Measurements from ENCODE around the gene MYMK.

MYMK gene

DNA sequence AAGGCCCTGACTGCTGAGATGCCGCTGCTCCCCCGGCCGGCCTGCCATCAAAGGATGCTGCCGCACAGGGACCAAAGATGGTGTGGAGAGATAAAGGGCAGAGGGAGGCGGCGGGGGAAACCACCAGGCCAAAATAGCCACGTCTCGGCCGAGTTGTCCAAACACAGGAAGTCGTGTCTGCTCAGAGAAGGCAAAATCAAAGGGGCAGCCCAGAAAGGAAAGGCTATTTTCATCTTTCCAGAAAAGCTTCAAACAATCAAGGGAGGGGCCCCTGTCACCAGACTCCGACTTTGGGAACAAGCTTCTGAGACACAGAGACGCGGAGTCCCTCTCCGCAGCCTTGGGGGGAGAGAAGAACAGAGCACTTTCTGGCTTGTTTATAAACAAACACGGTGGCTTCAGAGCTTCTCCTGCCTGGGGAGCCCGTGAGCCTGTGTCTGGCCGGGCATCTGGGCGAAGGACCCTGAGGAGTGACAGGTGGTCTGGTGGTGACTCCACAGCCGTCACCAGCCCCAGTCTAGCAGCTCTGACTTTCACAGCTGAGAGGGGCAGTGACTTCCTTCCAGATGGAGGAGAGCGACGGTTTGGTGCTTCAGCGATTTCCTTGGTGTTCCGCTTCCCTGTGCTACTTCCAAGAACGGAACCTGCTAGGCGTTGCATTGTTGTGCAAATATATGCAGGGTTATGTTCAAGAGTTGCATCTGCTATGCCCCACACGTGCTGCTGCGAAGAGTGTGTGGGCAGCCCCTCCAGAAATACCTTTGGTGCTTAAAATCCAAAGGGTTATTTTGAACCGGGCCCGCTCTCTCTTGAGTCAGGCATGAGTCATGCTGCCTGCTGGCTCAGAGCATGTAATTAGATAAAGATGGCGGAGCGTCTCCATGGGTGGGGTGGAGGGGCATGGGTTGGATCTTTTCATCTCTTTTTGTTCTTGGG is 33.7 kb upstream of the MYMK start:
- peak; percentile 83 for DNase-seq

DNA sequence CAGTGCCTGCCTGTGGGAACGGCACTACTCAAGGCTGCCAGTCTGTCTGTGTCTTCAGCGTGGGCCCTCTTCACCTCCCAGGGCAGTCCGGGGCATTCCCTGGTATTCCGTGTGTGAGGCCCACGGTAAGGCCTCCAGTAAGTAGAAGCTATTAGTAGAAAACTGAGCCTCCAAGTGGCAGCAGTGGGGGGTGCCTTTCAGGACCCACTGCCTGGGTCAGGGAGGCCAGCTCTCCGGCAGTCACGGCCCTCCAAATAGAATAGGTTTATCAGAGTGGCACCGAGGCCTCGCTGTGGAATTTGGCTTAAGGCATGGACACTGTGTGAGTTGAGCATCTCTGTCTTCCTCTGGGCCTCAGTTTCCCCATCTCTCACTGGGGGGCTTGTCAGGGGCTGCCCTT is 32.8 kb upstream of the MYMK start:
- DNase-seq = no peak

DNA sequence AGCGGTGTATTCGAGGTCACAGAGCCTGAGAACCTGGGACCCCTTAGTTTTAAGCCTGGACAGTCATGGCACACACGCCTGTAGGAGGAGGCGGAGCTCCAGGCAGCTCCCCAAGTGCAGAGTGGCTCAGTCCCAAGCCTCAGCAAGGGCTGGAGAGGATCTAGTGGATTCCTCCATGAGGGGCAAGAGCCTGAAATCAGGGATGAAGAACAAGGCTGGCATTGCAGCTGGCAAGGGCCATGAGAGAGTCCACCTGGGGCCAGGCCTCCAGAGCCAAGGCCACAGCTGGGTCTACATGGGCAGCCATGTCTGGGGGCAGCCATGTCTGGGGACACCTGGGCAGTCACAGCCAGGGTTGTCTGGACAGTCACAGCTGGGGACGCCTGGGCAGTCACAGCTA is 31.6 kb upstream of the MYMK start:
- no peak for DNase-seq

DNA sequence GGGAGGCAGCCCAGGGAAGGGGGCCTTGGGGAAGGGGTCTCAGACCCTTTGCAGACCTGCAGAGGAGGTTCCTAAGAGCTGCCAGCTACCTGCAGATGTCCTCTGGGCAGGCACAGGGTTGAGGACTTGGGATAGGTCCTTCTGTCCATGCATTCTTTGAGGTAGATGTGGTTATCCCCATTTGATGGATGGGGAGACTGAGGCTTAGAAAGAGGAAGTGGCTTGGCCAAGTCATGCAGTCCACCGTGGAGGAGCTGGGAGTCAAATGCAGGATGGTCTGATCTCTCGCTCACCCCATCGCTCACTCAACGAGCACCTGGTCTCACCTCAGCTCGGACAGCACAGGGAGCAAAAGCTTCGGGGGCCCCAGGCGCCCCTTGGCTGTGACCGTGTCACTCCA is 30.0 kb upstream of the MYMK start:
- DNase-seq = no peak

DNA sequence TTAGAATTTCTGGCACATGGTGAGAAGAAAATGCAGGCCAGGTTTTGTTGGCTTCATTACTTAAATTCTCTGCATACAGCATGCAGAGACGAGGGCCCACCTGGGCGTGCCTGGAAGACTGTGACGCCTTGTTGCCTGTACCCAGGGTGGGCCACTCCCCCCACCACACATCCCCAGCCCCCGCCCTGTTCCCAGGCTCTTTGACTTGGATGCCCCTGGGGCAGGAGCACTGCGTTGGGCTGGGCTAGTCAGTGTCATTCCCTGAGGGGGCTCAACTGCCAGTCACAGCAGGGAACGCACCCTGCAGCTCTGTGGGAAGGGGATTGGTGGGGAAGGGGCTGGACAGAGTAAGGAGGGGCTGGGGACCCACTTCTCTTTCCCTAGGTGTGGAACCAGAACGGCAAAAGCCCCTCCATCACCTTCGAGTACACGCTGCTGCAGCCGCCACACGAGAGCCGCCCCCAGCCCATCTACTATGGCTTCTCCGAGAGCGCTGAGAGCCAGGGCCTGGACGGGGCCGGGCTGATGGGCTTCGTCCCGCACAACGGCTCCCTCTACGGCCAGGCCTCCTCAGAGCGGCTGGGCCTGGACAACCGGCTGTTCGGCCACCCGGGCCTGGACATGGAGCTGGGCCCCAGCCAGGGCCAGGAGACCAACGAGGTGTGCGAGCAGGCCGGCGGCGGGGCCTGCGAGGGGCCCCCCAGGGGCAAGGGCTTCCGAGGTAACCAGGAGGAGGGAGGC is 29.4 kb upstream of the MYMK start:
- no peak for DNase-seq

DNA sequence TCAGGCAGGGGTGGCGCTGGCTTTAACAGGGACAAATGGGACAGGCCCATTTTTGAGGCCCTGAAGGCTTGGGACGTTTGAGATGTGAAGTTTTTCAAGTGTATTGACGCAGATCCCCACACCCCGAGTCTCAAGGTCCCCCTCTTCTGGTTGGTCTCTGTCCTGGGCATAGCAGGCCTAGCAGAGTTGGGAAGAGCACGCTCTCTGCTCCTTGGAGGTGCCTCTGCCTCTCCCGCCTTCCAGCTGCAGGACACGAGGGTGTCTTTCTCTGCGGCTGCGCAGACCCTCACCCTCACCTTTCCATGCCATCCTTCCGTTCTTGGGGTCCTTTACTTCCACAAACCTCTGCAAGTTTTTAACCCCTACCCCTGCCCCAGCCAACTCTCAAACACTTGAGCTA is 28.4 kb upstream of the MYMK start:
- no peak for DNase-seq

DNA sequence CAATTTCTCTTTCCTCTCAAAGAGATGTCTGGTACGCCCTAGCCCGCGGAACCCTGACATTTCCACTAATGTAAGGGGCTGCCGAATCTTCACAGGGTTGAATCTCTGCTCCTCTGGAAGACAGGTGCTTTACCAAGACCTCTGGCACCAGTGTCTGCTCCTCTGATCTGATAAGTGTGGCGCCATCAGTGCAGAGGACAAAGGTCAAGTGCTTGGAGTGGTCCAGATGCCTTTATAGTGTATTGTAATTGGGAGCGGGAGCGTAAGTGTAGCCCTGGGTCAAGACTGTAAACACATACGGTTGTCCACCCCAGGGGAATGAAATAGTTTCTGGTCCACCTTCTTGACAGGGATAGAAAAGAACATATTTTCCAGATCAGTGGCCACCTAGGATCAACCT is 27.5 kb upstream of the MYMK start:
- DNase-seq = no peak

DNA sequence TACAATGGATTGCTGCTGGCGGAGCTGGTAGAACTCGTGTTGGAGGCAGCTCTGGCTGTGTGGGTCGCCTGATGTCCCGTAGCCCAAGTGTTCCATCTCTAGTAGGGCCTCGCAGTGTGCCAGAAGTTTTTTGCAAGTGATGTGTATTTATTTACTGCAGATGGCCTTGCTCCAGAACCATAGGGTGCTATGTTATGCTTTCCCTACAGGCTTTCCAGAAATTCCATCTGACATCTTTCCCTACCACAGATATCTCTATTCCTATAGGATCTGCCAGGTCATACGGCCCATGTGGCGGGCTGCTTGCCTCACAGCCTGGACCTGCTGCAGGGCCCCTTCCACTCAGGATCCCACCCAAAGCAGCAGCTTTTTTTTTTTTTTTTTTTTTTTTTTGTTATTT is 26.7 kb upstream of the MYMK start:
- peak; percentile 20 for DNase-seq

DNA sequence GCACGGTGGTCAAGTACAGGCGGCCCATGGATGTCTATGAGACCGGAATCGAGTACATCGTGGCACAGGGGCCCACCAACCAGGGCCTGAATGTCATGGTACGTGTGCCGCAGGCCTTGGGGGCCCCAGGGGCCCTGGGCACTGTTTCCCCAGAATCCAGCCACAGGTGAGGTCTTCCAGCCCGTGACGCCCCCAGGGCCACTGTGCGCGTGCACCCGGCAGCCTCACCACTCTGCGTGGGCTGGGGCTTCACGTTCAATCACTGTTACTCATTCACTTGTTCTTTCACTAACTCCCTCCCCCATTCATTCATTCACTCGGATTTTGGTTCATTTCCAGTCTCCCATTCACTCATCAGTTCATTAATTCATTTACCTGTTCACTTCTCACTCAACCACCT is 22.4 kb upstream of the MYMK start:
- DNase-seq = no peak

DNA sequence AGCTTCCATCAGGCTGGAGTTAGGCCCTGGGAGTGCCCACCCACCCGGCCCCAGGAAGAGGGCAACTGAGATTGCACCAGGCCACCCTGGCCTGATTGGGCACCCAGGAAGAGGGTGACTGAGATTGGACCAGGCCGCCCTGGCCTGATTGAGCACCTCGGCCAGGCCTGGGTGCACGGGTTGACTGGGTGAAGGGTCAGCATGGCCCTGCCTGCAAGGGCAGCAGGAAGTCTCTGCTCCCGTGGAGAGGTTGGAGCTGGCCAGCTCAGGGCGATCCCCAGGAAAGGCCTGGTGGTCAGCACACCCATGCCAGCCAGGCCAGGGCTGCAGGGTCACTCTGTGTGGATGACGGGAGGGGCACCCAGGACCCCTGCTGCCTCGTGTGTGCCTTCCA is 21.5 kb upstream of the MYMK start:
- no peak for DNase-seq

DNA sequence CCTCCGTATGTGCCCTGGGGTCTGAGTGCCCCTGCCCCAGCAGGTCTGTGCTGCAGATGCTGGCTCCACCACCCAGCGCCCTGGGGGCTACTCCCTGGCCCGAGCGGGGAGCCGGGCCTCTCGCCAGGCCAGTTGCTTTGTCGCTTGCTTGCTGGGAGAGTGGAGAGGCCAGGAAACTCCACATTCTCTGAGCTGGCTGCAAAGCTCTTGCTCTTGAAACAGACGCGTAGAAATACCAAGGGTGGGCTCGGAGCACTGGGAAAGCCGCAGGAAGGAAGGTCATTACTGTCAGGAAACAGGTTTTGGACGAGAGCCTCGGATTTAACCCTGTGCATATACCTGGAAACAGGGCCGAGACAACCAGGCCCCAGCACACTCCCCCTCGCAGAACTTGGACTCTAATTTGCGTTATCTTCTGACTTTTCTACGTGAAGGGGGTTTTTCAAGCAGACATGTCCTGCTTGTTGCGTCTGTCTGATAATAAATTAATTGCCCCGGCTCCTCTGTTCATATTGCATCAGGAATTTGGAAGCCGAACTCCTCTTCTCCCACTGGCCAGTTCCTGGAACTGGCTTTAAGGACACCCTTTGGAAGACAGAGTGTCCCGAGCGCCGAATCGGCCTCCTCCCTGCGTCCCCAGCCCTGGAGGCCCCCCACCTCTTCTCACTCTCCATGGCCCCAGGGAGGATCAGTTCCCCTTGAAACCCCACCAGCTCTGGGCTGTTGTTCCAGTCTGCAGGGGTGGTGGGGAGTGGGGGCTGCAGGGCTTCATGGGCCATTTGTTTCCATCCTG is 20.9 kb upstream of the MYMK start:
- no peak for DNase-seq

DNA sequence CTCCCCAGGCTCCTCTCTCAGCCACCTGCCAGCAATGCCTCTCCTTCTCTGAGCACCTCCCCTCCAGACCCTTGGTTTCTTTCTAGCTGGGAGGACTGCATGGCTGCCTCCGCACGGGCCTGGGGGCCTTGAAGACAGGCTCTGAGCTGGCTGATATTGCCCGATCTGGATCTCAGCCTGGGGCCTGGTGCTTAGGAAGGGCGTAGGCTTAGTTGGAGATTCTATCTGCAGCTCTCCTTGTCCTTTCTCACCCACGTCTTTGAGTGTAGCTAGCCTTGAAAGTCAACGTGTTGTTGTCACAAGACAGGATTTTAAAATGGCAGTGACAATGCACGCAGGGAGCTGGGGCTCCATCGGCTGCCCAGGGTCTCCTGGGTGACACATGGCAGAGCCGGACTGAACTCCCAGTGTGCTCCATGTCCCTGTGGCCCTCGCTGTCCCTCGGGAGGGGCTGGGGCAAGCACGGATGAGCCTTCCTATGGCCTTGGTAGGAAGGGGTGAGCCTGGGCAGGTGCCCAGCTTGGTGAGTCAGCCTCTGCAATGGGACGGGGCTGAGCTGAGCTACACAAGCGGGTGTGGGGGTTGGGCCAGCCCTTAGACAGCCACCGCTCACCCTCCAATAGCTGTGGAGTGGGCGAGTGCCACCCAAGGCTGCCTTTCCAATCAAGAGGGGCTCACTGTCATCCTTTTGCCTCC is 19.2 kb upstream of the MYMK start:
- DNase-seq = no peak

DNA sequence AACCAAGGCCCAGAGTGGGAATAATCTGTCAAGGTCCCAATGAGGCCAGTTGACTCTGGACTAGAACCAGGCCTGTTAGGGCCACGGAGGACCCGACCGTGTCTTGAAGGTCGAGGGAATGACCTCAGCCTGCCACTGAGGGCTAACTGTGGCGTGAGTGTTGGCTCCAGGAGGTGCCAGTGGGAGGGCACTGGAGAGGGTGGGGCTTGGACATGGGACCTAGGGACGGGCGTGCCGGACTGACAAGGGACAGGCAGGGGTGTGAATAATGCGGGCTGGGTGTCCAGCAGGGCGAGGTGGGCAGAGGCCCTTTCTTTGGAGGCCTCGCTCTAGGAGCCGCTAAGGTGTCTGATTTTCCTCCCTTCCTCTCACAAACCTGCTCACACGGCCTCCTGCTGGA is 17.2 kb upstream of the MYMK start:
- DNase-seq = no peak

DNA sequence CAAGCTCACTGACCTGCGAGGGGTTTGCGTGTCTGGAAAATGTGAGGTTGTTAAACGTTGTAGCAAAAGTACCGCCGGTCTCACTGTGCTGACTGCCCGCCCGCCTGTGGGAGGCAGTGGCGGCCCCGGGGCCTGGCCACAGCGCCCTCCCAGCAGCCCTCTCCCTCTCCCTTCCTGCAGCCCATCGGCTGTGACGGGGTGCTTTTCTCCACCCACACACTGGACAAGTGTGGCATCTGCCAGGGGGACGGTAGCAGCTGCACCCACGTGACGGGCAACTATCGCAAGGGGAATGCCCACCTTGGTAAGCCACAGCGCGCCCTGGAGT is 15.9 kb upstream of the MYMK start:
- no peak for DNase-seq

DNA sequence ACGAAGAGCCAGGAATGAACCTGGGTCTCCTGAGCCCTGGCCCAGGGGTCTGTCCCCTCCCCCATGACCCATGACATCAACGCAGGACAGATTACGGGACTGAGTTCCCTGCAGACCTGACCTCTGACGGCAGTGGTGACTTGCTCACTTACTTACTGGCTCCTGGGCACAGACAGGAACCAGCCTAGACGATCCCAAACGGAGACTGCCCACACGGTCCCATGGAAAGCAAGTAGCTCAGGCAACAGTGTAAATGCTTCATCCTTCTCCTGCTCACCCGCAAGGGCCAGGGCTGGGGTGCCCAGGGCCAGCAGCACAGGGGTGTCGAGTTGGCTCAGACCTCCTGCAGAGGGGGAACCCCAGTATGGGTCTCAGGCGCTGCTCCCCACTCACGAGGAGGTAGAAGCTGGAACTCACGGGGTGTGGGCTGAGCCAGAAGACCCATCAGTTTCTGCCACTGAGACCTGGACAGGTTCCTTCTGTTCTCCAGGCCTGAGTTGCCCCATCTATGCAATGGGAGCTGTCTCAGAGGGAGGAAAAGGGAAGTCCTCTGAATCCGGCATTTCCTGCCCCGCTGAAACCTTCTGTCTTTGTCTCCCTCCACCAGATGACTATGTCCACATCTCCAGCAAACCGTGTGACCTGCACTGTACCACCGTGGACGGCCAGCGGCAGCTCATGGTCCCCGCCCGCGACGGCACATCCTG is 15.4 kb upstream of the MYMK start:
- no peak for DNase-seq

DNA sequence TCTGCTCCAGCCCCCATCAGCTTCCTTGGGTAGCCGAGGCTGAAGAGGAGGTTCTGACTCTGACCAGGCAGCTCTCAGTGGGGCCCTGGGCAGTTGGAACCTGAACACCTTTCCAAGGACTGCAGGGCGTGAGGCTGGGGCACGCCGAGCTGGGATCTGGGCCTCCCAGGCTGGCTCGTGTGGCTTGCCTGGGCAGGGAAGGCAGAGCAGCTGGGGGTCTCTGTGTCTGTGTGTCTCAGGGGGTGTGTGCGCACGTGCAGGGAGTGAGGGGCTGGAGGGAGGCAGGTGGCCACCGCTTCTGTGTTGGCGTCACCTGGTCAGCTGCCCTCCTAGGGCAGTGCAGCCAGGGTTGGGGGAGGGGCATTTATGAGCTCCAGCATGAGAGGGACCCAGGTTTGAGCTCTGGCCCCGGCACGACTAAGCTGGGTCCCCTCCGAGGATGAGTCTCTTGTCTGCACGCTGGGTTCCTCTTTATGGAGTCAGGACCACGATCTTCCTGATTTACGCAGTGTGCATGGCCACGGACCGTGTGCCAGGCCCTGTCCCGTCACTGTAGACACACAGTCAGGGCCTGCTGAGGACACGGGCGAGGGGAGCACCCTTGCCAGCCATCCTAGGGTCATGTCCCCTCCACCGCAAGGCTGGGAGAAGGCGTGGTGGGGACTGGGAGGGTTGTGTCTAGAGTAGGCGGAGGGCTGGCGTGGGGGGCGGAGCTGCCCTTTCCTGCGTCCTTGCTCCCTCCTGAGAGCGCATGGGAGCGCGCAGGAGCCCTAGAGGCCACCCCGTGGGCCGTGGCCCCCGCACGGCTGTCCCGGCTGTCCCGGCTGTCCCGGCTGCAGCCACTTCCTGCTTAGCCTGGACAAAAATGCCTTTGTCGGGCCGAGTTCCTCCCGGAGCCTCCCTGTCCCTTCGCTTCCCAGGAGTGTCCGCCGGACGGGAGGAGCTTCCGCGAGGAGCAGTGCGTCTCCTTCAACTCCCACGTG is 14.4 kb upstream of the MYMK start:
- DNase-seq = no peak

DNA sequence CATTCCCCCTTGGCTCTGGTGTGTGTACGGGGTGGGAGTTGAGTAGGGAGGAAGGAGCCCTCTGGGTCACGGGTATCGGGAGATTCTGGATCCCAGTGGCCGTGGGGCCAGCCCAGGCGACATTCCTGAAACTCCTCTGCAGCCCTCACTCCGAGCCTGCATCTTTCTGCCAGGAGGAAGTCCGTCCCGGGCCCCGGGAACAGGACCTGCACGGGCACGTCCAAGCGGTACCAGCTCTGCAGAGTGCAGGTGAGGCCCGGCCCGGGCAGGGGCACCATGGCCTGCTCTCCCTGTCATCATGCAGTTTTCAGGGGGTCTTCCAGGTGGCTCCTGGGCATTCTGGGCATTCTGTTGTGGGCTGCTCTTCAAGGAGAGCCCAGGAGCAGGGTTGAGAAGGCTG is 13.4 kb upstream of the MYMK start:
- no peak for DNase-seq

DNA sequence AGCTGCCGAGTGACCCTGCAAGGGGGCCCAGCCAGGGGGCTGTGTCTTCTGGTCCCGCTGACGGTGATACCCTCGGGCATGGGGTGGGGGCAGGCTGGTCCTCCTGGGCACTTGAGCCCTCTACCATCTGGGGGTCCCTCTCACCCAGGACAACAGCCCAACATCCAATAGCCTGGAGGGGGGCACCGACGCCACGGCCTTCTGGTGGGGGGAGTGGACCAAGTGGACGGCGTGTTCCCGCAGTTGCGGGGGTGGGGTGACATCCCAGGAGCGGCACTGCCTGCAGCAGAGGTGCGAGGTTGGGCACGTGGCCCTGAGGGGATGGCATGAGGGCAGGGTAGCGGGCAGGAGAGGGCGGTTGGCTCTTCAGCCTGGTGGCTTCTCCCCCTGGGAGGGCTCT is 12.5 kb upstream of the MYMK start:
- DNase-seq = no peak

DNA sequence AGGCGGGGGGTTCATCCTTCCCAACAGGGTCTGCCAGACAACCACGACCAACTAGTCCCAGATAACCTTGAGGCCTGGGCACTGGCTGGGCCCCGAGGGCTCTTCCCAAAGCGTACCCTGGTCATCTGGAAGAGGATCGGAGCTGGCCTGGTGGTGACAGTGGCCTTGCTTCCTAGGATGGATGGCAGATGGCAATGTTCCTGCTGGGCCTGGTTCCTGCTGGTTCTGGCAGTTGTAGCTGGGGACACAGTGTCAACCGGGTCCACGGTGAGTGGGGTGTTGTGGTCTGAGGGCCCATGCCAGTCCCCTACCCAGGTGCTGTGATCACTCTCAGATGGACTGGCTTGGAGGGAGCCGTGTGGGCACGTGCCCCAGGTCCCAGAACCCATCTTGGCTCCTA is 11.8 kb upstream of the MYMK start:
- DNase-seq = no peak

DNA sequence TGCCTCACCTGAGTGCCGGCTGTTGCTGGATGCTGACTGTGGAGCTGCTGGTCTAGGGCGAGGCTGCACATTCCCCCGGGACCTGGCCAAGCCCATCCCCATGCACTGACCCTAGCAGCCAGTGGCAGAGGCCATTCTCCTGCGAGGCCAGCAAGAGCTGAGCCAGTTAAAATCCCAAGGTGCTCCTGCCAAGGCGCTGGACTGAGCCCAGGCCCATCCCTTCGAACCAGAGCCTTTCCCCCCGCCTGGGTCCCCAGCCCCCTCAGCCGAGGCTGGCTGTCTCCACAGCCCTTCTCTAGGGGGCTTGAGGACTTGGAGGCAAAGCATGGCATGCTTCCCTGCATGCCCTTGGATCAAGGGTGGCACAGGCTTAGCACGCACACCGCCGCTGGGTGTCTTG is 11.3 kb upstream of the MYMK start:
- no peak for DNase-seq

DNA sequence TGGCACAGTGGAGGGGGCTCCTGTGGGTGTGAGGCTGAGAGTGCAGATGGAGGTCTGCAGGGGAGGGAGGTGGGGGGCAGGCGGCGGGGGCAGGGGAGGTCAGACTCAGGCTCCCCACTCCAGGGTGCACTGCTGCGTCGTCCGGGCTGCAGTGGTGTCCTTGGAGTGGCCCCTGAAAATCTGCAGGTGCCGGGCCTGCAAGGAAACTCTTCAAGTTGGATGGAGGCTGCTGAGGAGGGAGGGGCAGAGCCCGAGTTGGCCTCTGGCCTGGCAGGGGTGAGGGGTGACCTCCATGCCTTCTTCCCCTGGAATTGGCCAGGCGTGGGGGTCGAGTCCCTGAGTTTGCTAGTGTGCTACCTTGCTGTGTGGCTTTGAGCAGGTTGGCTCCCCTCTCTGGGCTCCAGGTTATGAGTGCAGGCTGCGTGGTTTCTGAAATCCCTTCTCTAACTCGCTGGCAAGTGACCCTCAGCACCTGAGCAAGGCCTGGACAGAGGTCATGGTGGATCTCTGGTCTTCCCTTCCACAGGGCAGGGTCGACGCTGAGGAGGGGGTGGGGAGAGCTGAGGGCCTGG is 10.6 kb upstream of the MYMK start:
- no peak for DNase-seq

Data from fibroblast of skin of scalp (primary cell).